HCEC 1CT (cell line): Measurements from ENCODE around the gene PIK3R4.

Source experiments
- DNase-seq: peaks from one replicate; pipeline ENCODE4 v3.0.0-alpha.2; 2017

PIK3R4 gene

DNA sequence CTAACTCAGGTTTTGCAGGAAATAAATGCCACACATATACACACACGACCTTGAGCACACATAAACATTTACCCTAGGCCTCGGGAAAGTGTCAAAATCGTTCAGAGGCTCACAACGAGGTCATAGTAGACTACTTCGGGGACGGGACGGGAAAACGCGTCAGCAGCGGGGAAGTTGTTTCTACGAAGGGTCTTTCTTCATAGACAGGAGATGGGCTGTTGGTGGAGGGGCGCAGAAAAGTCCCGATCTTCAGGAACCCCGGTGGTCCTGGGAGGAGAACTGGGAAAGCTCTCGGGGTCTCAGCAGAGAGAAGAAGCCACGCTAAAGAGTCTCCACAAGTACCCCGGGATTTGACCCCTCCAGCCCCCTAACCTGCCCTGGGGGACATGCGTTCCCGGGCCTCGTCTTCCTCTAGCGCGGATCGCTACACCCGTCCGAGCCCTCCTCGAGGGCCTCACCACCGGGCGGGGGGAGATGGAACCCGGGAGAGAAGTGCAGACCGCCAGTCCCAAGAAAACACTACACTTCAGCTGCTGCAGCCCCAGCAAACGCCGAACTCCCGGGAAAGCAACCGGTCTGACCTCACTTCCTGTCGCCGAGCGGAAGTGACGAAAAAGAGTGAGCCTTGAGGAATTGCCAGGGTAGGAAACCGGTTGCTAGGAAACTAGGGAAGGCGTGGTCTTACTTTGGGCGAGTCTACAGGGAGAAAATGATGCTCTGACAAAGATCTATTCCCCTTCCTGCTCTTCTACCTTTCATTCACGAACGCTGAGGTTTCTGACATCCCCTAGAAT is at the start of gene PIK3R4:
TSS of gene PIK3R4 (minus strand) at position 584 of the 794 bp plus-strand sequence. CDS start 1,611 bp downstream, outside the sequence.
- peak; percentile 98 for DNase-seq

DNA sequence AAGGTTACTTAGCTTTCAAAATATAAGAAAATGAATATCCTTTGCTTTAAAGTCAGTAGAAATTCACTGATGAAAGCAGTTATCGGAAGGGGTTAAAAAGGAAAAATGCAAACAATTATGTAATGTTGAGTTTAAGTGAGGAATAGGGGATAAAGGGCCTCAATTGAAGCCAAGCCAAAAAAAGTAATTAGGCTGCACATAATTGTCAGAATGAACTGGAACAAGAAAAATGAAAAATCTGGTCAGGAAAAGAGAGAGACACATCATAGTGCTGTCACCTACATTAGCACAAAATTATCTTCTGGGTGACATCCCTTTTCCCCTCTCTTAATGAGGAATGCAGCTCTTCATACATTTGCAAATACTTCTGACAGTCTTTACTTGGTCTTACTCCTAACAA is 48.8 kb upstream of the PIK3R4 start:
- DNase-seq: no peak

DNA sequence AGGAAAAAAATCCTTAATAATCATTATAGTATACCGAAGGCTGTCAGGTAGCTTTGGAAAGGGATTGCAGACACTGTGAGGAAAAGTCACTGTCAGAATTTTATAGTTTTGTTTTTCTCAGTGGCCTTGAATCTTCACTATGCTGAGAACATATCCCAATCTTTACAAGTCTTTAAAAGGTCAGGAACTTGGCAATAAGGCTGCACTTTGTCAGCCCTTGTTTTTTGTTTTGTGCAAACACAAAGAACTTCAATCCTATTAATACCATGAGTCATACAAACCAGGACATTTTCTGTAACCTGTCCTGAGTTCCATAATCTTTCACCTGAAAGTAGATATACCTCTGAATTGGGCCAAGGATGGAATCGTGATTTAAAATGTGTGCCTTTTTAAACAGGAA is 45.6 kb upstream of the PIK3R4 start:
- DNase-seq: no peak

DNA sequence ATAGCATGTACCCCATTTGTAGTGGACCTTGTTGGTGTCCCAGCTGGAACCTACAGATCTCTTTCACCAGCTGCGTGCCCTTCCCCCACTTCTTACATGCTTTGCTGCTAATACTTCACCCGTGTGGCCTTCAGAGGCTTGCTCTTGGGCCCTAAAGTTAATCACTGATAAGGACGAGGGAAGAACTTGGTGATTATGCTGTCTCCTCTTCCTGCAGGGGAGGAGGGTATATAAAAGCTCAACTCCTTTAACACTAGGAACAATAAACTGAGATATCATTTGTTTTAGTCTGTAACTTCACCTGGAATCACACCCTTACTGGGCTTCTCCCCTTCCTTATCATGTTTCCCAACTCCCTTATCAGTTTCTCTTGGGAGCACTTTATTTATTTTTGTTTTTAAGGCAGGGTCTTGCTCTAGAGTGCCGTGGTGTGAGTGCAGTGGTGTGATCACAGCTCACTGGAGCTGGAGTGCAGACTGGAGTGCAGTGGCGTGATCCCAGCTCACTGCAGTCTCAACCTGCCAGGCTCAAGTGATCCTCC is 43.2 kb upstream of the PIK3R4 start:
- no peak for DNase-seq

DNA sequence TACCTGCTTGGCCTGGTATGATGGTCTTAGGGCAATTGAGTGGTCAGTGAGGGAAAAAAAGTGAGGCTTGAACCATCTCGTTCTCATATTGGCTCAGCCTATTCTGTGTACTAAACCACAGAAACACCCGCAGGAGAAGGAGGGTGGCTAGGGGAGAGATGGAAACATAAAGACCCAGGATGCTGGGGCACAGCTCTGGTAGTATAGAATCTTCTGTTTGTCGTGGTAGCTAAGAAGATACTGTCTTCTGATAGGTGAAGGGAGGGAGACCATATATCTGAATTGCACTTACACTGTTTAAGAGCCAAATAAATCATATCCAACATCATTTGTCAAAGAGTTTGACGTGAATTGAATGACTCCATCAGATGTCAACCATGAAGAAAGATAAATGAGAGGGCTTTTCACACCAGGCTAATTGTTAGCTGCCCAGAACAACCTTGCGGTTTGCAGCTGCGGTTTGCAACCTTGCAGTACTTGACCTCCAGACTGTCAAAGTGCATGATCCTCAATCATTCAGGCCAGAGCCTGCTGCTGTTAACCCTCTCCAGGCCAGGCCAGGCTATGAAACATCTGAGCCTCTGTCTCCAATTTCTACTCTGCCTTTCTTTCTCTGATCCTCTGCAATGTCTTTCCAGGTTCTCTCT is 40.9 kb upstream of the PIK3R4 start:
- no peak for DNase-seq

DNA sequence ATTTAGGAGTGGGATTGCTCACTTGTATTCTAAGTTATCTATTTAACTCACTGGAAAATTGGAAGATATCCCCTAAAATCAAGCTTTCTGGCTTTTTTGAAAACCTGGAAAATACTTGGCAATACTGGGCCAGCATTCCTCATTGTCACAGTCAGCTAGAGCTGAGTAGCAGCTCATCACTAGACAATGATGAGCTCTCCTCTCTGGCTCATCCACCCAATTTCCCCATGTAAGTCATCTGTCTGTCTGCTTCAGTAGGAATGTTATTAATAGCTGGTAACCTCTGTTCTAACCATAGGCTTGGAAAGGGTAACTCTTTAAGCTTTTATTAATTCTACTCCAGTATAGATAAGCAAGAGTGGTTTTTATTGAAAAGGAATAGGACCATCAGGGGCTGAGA is 39.7 kb upstream of the PIK3R4 start:
- DNase-seq: no peak

DNA sequence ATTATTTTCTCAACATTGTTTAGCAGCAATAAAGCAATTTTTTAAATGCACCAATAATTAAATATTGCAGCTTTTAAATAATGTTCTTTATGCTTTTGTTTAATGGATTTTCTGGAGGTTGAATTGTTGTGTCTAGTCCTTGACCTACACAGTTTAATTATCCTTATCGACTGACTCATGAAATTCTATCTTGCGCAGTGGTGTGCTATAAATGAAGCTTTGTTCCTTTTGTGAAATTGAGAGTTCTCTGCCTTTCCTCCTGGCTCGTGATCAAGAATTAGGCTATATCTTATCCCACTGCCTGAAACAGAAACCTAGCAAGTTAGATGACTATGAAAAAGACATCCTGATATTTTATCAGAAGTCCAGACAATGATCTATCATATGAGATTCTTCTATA is 37.0 kb upstream of the PIK3R4 start:
- no peak for DNase-seq

DNA sequence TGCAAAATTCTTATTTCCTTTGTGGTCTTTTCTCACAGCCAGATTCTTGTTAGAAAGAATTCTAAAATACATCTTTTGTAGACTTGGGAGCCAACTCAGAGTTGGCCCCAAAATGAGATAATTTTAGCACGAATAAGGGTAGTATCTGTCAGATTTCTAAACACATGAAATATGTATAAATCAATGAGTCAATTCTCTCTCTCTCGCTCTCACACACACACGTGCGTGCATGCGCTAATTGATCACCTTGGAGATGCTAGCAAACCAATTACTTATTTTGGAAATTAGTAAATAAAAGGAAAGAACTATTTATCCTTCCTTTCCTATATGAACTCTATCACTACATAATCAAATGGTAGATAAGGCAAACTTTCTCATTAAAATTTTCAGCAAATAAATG is 32.9 kb upstream of the PIK3R4 start:
- no peak for DNase-seq

DNA sequence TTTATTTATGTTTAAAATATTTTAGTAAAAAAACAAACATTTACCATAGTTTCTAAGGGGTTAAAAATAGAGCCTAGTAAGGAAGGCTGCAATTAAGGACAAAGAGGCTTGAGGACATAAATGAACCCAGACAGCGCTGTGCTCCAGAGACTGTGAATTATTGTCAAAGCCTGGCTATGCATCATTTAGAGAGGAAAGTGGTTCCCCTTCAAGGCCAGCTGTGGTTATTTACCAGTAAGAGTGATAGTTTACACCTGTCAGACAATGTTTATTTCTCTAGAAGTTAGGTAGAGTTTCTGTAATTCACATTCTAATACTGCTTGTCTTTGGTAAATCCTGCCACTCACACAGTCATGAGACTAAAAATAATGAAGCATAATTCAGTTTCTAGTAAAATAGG is 32.4 kb upstream of the PIK3R4 start:
- DNase-seq: no peak

DNA sequence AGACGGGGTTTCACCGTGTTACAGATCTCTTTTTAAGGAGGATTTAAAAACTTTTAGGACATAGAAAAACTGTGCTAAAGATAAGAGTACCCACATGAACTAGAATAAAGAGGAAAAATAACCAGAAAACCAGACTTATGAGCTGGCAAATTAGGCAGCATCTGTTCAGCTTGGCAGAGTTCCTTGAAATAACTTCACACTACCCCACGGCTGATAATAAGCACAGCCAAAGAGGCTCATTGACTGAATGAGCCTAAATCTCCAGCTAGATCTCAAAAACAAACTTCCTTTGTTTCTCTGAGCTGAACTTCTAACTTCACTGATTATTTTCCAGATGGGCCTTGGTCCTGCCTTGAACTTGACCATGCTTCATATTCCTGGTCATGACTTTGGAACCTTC is 26.7 kb upstream of the PIK3R4 start:
- DNase-seq: no peak

DNA sequence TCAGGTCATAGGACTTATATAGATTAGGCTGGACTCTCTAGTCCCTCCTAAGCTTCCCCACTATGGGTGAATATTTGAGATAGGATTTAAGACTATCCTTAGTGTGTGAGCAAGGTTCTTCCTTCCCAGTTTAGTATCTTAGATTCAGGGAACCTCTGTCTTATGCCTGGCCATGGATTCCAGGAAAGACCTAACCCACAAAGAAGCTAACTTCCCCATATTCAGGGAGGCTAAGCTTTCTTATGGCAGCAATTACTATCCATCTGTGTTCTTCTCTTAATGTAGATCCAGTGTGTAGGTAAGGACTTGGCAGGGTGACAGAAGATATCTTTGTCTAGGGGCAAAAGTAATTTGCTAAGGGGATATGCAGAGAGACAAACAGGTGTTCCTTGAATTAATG is 25.5 kb upstream of the PIK3R4 start:
- DNase-seq: no peak

DNA sequence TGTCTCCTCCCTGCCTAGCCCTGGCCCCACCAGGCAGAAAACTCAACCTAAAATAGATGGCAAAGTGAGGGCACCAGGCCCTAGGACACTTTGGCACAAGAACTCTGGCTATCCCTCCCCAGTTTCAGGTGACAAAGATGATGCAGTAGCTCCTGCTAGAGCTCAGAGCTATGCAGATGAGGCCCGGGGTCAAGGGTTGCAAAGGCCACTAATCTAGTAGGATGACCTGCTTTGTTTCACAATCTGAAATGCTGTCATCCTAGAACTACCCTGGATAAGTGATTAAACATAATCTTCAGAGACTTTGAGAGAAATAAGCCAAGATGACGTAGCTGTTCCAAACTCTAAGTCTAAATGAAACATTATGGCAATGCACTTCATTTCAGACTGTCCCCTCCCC is 24.0 kb upstream of the PIK3R4 start:
- no peak for DNase-seq

DNA sequence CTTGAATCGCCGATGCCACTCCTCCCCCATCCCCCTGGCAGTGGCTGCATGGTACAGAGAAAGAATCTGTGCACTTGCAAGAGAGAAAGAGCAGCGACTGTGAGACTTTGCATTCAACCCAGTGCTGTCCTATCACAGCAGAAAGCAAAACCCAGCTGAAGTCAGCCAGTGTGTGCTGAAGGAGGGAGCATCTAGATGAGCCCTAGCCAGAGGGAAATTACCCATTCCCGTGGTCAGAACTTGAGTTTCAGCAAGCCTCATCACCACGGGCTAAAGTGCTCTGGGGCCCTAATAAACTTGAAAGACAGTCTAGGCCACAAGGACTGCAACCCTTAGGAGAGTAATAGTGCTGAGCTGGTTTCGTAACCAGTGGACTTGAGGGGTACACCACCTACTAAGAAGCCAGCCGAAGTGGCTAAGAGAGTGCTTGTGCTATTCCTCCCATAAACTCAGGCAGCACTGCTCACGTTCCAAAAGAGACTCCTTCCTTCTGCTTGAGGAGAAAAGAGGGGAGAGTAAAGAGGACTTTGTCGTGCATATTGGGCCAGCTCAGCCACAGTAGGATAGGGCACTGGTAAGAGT is 15.2 kb upstream of the PIK3R4 start:
- DNase-seq: no peak

DNA sequence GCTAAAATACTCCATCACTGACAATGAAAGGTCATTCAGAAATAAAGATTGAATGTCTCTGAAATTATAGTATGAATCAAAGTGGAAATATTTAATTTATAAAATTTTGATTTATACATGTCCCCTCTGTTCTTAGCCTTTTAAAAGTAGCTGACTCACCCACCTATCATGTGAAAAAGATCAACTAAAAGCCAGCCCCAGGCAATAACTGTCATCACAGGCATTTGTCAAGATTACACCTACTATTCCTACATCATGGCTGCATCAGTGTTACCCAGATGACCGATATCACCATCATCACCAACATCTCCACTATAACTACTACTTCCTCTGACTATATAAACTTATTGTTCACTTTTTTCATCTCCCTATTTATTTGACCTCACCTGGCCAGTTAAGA is 14.3 kb upstream of the PIK3R4 start:
- DNase-seq: peak; percentile 9

DNA sequence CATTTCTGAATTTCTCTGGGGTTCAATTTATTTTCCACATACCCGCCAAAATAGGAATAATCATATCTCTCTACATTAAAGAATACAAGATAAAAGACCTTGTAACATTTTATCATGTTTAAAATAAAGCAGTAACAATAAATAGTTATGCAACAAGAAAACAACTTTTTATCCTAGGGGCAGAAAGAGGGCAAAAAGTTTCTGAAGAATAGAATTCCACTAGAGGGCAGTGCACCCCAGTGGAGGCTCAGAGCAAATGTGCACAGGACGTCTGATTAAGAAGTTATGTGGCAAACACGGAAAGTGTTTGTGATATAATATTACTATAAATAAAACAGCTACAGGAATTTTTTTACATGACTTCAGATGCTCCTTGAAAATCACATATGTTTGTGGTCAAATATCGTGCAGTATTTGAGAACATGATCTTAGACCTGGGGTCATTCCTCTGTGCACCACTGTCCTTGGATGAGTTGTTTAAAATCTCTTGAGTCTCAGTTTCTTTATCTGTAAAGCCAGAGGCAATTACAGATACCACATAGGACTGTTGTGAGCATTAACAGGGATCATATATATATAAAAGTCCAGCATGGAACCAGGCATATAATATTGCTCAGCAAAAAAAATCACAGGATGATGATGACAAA is 13.2 kb upstream of the PIK3R4 start:
- DNase-seq: peak; percentile 64

DNA sequence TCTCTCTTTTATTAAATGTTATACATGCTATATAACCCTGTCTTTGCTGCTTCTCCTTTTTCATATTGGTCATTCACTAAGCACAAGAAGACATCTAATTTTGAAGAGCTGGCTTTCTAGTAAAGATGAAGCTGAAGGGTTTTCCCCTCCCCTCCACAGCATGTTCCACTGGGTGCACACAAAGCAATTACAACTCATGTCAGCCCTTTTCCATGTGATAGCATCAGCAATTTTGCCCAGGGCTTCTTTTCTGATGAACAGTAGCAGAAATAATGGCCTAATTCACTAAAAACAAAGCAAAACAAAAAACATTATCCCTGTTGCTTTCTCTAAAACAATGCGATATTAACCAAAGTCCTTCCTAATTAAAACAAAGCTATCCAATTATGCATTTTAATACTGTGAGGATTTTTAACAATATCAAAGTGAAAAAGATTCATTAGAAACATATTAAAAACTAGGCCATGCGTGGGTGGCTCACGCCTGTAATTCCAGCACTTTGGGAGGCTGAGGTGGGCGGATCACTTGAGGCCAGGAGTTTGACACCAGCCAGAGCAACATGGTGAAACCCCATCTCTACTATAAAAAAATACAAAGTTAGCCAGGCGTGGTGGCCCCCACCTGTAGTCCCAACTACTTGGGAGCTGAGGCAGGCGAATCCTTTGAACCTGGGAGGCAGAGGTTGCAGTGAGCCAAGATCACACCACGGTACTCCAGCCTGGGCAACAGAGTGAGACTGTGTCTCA is 12.2 kb upstream of the PIK3R4 start:
- DNase-seq: no peak

DNA sequence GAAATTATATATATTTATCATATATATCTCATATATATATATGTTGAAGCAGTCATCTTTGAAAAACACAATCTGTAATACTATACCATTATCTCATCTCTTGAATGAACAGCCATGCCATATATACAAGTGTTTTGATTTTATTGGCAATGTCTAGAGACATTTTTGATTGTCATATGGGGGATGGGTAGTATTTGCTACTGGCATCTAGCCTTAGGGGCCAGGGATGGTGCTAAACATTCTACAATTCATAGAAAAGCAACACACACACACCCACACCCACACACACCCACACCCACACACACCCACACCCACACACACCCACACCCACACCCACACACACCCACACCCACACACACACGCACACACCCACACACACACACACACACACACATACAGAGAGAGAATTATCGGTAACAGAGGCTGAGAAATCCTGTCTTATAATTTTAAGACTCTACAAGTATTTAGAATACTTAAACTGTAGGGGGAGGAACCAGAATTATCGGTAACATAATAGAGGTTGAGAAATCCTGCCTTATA is 11.1 kb upstream of the PIK3R4 start:
- no peak for DNase-seq

DNA sequence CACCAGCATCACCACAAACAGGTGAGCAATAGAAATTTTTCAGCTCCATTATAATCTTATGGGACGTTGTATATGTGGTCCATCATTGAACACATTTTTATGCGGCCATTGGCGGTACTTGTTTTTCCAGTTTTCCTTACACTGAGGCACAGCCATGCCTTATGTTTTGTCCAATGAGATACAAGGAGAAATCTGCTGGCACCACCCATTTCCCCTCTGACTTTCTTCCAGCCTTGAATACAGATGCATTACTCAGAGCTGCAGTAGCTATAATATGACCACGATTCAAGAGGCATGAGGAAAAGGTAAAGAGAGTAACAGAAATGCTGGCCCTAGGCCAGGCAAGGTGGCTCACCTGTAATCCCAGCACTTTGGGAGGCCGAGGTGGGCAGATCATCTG is 9.0 kb upstream of the PIK3R4 start:
- no peak for DNase-seq

DNA sequence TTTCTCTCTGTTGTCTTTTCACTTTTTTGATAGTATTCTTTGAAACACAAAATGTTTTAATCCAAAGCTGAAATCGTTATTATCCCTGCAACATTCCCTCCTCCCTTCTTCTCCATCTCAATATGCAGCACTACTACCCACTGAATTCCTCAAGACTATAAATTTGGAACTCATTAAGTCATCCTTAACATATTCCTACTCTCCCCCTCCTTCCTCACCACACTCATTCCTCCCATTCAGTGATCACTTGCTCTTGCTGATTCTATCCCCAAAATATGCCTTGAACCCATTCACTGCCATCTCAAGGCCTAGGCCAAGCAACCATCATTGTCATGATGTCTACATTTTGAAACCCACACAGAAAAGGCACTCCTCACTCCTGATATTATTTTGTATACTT is 2.4 kb upstream of the PIK3R4 start:
- DNase-seq: peak; percentile 77

DNA sequence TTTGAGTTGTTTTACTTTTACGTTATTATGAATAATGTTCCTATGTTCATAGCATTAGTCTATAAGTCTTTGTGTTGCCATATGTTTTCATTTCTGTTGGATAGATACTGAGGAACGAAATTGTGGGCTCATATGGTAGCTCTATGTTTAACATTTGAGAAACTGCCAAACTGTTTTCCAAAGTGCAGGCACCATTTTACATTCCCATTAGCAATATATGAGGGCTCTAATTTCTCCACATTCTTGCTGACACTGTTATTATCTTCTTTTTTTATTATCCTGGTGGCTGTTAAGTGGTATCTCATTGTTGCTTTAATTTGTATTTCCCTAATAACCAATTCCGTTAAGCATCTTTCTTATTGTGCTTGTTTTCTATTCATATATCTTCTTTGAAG is 1.8 kb upstream of the PIK3R4 start:
- DNase-seq: no peak

DNA sequence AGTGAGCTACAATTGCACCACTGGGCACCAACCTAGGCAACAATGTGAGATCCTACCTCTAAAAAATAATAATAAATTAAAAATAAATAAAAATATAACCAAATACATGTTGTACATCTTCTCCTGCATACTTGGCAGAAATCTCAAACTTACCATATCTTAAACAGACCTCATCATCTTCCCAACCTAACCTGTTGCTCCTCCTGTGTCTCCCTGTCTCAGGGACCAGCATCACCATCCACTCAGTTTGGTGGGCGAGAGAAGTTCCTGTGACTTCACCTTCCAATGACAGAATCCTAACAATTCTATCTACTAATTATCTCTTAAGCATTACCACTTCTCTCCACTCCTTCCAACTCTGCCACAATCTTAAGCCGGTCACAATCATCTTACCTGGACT is 3.3 kb downstream of the PIK3R4 start:
- no peak for DNase-seq

DNA sequence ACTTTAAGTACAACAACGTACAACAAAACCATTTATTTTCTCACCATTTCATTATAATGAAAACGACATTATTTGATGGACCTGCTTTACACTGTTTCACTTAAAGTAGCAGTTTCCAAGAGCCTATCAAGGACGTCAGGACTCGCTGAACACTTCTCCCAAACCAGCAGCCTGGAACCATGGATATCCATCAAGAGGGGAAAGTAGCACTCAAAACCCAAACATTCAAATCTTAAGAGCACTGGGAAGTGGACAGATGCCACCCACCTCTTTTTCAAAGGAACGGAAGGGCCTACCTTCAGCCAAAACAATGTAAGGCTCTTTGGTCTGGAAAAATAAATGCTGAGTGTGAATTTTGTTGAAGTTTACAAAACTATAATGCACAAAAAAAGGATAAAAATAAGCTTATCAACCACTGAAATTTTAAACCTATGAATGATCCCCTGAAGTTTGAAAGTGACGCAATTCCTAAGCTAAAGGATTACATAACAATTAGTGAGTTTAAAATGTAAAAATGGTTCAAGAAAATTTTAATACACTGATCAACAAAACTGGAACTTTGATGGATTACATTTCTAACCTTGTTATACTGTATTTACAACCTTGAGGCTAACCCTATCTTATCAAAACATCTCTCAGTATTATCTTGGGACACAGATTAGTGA is 4.6 kb downstream of the PIK3R4 start:
- no peak for DNase-seq
